GM04503 (cell line): Measurements from ENCODE around the gene TMEM117.
"Not testable (repeated sequence)": the region's sequence is repeated elsewhere in the genome, so short reads cannot be mapped to it uniquely, and the experiment has no call there.

ENCODE experiments used
- DNase-seq: peaks from one replicate; pipeline ENCODE4 v3.0.0-alpha.2; 2012; ENCODE audit warnings: low read depth

Gene TMEM117

GRCh38 chr12:43841253-43841652 is 5.4 kb downstream of the TMEM117 start:
- no peak for DNase-seq

GRCh38 chr12:43842259-43842658 is 6.4 kb downstream of the TMEM117 start:
- no peak for DNase-seq

- peak; percentile 31 for DNase-seq
These were observed 11.7 kb downstream of the TMEM117 start for GRCh38 chr12:43847425-43848225.

DNA sequence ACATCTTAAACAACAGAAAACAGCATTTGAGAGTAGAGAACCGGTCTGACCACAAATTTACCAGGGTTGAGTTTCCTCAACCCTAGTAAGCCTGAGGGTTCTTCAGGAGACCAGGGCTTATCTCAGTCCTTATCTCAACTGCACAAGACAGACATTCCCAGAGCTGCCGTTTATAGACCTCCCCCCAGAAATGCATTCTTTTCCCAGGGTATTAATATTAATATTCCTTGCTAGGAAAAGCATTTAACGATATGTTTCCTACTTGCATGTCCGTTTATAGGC is 12.3 kb downstream of the TMEM117 start:
- DNase-seq = no peak

GRCh38 chr12:43848786-43849185 is 12.9 kb downstream of the TMEM117 start:
- DNase-seq = no peak

GRCh38 chr12:43852744-43853143 is 16.9 kb downstream of the TMEM117 start:
- no peak for DNase-seq

DNA sequence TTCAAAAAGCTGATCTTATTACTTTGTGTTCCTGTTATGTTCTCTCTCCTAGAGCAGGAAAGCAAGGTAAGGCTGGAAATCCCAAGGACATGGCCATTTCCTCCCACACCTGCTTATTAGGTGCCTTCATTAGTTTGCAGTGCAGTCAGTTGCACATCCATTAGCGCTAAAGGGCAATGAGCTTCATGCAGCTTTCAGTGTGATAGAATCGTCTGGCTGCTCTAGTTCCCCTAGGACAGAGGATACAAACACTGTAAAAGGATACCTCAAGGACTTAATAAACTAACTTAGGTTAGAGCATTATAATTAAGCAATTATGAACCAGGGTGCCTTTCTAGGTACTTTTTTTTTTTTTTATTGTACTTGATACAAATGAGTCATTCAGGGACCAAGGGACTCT is 21.1 kb downstream of the TMEM117 start:
- no peak for DNase-seq

DNA sequence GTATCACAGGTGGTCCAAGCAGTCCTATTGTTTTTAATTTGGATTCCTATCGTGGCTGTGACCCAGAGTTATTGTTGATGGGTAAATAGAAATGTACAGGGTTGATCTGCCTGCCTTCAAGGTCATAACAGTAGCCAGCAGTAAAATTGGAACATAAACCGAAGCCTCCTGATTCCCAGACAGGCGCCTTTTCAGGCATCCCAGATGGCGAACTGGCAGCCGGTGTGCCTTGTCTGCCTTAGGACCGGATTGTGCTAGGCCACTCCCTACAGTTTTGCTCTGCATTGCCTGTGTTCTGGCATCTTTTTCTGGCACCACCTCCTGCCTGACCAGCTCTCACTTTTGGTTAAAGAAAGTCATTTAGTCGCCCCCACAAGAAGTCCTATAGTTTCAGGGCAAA is 22.2 kb downstream of the TMEM117 start:
- DNase-seq = no peak

DNA sequence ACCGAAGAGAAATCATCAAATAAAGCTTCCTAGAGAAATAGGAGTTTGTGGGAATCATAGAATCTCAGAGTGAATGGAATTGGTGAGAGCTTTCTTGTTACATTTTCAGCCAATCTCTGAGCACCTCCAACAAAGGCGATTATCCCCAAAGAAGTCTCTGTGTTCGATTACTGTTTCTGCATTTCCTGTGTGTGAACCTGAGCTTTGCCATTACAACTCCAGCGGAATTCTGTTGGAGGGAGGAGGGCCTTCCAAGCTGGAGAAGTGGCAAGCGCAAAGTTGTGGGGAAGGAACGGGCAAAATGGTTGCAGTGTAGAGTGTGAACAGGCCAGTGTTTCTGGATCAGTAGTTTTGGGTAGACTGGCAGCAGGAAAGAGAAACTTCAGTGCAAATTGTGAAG is 23.1 kb downstream of the TMEM117 start:
- no peak for DNase-seq

GRCh38 chr12:43861015-43861839 is 25.3 kb downstream of the TMEM117 start:
- no peak for DNase-seq

GRCh38 chr12:43861840-43862150 is 25.9 kb downstream of the TMEM117 start:
- DNase-seq = no peak

DNA sequence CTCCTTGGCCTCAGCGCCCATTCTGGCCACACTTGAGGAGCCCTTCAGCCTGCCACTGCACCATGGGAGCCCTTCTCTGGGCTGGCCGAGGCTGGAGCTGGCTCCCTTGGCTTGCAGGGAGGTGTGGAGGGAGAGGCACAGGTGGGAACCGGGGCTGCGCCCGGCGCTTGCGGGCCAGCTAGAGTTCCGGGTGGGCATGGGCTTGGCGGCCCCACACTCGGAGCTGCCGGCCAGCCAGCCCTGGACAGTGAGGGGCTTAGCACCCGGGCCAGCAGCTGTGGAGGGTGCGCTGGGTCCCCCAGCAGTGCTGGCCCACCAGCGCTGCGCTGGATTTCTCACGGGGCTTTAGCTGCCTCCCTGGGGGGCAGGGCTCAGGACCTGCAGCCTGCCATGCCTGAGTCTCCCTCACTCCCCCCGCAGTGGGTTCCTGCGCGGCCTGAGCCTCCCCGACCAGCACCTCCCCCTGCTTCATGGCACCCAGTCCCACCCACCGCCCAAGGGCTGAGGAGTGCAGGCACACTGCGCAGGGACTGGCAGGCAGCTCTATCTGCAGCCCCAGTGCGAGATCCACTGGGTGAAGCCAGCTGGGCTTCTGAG is 28.0 kb downstream of the TMEM117 start:
- no peak for DNase-seq

- not testable (repeated sequence) for DNase-seq
These were observed 28.7 kb downstream of the TMEM117 start for GRCh38 chr12:43864557-43864956.

DNA sequence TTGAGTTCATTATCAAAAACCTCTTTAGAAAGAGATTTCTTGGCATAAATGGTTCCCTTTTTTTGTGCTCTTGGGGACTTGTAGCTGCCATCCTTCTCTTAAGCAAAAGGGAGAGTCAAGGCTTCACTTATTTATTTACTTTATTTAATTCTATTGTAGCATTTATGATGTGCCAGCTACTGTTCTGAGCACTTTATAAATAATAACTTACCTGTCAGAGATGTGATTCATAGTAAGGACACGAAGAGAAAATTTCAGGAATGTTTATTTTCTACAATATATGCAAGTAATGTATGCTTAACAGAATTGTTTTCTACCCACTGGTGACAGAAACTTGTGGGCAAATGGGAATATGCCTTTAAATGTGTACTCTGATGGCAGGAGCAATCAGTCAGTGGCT is 33.3 kb downstream of the TMEM117 start:
- DNase-seq = no peak

DNA sequence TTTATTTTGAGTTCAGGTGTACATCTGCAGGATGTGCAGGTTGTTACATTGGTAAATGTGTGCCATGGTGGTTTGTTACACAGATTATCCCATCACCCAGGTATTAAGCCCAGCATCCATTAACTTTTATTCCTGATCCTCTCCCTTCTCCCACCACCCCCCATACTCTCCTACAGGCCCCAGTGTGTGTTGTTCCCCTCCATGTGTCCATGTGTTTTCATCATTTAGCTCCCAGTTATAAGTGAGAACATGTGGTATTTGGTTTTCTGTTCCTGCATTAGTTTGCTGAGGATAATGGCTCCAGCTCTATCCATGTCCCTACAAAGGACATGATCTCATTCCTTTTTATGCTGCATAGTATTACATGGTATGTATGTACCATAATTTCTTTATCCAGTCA is 33.9 kb downstream of the TMEM117 start:
- DNase-seq = not testable (repeated sequence)

GRCh38 chr12:43871258-43871657 is 35.4 kb downstream of the TMEM117 start:
- DNase-seq = not testable (repeated sequence)

- DNase-seq = no peak
These were observed 36.5 kb downstream of the TMEM117 start for GRCh38 chr12:43872396-43872795.

- no peak for DNase-seq
These were observed 42.2 kb downstream of the TMEM117 start for GRCh38 chr12:43878050-43878449.

DNA sequence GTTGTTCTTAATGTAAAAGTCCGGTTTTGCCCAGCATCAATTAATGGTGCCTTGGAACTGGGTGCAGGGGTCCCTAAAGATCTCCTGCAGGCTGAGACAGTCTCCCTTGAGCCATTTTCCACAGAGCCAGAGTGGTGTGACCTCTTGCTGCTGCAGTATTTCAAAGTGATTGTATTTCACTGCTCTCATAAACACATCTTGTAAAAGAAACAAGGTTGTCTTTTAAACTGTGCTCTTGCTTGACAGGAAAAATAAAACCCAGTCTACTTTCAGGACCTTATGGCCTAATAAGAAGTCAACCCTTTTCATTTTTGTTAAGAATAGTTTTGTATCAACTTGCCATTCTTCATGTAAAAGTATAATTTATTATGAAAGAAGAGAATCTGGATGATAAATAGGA is 44.7 kb downstream of the TMEM117 start:
- DNase-seq = no peak

DNA sequence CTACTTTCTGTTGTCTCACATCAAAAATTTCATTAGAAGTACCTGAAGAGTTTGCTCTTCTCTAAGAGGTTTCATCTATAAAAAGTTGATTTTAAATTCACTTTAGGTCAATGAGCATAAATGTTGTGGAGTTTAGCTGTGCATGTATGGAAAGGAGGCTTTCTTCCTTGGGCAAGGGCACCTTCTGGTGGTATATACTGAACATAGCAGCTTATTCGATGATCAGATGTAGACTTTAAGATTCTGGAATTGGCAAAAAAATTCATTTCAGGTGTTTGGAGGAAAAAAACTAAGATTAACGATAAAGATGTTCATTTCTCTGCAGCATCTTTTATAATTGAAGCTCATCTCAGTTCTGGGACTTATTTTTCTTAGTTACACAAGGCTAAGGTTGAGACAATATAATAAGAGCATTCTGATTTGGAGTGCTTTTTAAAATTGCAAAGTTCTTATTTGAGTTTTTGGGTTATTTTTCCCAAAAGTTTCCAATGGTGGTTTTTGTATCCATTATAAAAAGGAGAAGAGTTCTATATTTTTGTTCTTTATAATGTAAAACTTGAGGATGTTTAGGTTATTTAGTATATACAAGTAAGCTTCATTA is 46.8 kb downstream of the TMEM117 start:
- peak; percentile 11 for DNase-seq

DNA sequence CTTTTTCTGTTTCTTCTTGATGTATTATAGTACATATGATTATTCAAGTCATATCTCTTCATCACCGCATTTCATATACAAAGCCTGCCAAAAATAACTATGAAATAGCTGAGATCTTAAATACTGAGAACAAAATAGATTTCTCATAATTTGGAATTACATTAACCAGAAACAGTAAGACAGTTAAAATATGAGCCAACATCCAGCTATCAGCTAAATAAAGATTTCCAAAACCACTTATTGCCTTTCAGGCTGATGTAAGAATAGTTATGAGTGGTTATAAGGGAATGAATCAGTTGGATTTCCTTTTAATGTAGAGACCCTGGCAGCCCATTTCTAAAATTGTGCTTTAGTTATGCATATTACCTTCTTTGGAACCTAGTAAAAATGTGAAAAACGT is 47.4 kb downstream of the TMEM117 start:
- no peak for DNase-seq

- DNase-seq = no peak
These were observed 47.9 kb downstream of the TMEM117 start for GRCh38 chr12:43883748-43884147.
